ENCODE measurements around the gene TUBA3D.
"Not testable (repeated sequence)": the region's sequence is repeated elsewhere in the genome, so short reads cannot be mapped to it uniquely, and the experiment has no call there.

TUBA3D gene

GRCh38 chr2:131483981-131484820 lies 8.3 kb downstream of the TUBA3D start:
- in situ Hi-C loops (cut with MboI; ENCODE audit: low sequenced_read_pairs) = not testable (repeated sequence)

DNA sequence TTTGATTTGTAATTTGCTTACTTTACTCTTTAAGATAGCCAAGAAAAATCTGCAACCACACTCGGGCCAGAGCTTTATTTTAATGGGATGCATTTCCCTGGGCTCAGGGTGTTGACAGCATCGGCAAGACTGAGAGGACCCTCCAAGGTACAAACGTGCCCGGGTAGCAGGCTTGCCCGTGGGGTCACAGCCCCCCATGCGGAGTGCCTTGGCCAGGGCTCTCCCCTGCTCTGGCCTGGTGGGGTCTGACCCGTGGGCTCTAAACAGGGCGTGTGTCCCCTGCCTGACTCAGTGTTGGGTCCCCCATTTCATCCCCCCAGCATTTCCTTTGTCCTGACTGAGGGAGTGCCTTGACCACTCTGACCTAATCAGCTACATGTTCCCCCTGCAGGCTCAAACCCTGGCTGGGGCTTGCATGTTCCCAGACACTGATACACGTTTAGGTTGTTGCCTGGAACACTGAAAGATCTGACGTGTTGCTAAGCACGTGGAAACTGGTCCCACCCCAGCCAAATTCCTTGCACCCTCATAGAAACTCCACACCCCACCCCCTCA lies 9.1 kb downstream of the TUBA3D start:
- in situ Hi-C loops (cut with MboI; ENCODE audit: low sequenced_read_pairs) = not testable (repeated sequence)

GRCh38 chr2:131486201-131486902 lies 10.4 kb downstream of the TUBA3D start:
- in situ Hi-C loops (cut with MboI; ENCODE audit: low sequenced_read_pairs) = not testable (repeated sequence)

GRCh38 chr2:131488306-131489205 lies 12.6 kb downstream of the TUBA3D start:
- in situ Hi-C loops (cut with MboI; ENCODE audit: low sequenced_read_pairs) = no loop called here

GRCh38 chr2:131490616-131491468 lies 14.9 kb downstream of the TUBA3D start:
- in situ Hi-C loops (cut with MboI; ENCODE audit: low sequenced_read_pairs) = not testable (repeated sequence)

- in situ Hi-C loops (cut with MboI; ENCODE audit: low sequenced_read_pairs) = not testable (repeated sequence)
Measured at GRCh38 chr2:131491469-131491836, 15.5 kb downstream of the TUBA3D start.

- in situ Hi-C loops (cut with MboI; ENCODE audit: low sequenced_read_pairs) = not testable (repeated sequence)
Measured at GRCh38 chr2:131492015-131492417, 16.1 kb downstream of the TUBA3D start, which contains the start of gene MZT2A. Gene MZT2A (minus strand): TSS chr2:131492397. CDS start chr2:131492376, 21 bp downstream.

- in situ Hi-C loops (cut with MboI; ENCODE audit: low sequenced_read_pairs) = no loop called here
Measured at GRCh38 chr2:131492418-131493198, 16.7 kb downstream of the TUBA3D start.

DNA sequence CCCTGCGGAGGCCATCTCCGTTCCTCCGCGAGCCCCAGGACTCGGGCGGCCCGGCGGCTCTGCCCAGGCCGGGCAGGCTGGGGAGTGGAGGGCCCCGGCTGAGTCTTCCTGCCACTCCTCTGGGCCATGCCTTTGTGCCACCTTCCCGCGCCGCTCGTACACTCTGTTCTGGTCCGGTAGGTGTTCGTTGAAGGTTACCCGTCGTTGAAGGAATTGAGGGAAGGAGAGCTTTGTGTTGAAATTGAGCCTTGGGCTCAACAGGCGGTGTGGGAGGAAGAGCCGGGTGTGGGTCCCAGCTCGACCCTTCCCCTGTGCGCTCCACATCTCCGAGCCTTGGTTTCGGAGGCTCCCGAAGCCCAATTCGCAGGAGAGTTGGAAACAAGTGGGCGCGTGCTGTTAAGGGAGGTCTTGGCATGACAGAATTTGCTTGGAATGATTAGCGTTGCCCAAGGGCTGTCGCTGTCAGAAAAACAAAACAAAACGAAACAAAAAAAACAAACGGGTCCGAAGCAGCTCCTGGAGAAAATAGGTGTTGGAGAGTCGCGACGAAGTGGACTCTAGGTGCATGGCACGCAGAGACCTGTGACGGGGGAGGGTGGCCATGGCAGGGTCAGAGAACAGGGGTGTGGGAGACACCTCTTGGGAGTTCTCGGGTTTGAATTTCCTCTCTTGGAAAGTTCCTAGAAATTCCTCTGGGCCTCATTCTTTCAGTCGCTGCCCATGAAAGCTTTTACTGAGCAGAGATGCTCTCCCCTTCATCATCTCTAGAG lies 17.5 kb downstream of the TUBA3D start:
- in situ Hi-C loops (cut with MboI; ENCODE audit: low sequenced_read_pairs) = no loop called here

DNA sequence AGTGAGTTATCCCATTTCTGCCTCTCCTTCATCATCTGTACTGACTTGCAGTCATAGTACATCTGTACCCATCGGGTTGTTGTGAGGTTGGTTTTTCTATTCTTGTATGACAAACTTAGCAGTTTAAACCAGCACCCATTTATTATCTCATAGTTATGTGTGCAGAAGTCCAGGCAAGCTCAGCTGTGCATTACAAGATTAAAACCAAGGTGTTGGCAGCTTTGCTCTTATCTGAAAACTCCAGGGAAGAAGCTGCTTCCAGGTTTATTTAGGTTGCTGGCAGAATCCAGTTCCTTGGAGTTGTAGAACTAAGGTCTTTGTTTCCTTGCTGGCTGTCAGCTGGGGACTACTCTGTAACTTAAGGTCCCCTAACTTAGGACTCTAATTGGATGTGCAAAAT lies 19.6 kb downstream of the TUBA3D start:
- in situ Hi-C loops (cut with MboI; ENCODE audit: low sequenced_read_pairs) = not testable (repeated sequence)

DNA sequence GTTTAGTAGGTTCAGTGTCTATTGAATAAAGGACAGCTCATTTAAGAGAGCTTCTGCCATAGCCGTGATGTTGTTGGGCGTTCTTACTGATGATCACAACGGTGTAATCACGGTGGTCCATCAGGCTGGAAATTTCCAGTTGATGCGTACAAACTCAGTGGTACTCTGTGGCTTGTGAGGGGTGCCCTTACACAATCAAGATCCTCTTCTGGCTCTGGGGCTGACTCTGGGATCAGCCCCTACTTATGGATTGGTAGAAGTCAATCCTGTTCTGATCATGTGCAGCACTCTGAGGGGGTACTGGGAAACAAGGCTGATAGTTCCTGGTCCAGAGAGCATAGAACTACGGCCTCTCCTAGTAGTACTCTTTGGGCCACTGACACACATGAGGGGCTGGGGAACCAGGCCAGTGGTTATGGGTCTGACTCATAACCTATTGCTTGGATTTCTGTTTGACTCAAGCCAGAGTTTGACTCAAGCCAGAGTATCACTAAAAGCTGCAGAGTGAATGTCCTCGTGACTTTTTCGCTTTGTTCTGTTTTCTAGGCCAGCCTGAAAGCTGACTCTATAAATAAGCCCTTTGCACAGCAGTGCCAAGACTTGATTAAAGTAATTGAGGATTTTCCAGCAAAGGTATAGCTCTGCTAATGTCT lies 22.5 kb downstream of the TUBA3D start:
- in situ Hi-C loops (cut with MboI; ENCODE audit: low sequenced_read_pairs) = not testable (repeated sequence)

GRCh38 chr2:131503587-131503986 lies 27.7 kb downstream of the TUBA3D start:
- in situ Hi-C loops (cut with MboI; ENCODE audit: low sequenced_read_pairs) = not testable (repeated sequence)

DNA sequence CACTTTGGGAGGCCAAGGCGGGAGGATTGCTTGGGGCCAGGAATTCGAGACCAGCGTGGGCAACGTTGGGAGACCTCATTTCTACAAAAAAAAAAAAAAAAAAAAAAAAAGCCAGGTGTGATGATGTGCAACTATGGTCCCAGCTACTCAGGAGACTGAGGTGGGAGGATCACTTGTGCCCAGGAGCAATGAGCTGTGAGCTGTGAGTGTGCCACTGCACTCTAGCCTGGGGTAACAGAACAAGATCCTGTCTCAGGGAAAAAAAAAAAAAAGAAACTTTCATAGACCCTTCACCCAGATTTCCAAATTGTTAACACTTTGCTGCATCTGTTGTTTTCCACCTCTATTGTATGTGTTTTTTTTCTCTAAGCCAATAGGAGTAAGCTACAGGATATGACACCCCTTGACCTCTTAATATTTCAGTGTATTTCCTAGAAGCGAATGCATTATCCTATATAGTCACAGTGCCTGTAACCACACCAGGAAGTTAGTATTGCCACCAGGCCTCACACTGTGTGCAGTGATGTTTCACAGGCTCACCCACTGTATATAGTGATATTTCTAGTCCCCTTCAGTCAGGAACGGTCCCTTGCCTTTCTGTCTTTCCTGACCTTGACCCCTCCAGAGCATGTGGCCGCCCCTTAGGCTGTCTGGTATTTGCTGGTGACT lies 28.3 kb downstream of the TUBA3D start:
- in situ Hi-C loops (cut with MboI; ENCODE audit: low sequenced_read_pairs) = not testable (repeated sequence)

GRCh38 chr2:131509615-131510014 lies 33.7 kb downstream of the TUBA3D start:
- in situ Hi-C loops (cut with MboI; ENCODE audit: low sequenced_read_pairs) = no loop called here

- in situ Hi-C loops (cut with MboI; ENCODE audit: low sequenced_read_pairs) = not testable (repeated sequence)
Measured at GRCh38 chr2:131511291-131511968, 35.5 kb downstream of the TUBA3D start.

DNA sequence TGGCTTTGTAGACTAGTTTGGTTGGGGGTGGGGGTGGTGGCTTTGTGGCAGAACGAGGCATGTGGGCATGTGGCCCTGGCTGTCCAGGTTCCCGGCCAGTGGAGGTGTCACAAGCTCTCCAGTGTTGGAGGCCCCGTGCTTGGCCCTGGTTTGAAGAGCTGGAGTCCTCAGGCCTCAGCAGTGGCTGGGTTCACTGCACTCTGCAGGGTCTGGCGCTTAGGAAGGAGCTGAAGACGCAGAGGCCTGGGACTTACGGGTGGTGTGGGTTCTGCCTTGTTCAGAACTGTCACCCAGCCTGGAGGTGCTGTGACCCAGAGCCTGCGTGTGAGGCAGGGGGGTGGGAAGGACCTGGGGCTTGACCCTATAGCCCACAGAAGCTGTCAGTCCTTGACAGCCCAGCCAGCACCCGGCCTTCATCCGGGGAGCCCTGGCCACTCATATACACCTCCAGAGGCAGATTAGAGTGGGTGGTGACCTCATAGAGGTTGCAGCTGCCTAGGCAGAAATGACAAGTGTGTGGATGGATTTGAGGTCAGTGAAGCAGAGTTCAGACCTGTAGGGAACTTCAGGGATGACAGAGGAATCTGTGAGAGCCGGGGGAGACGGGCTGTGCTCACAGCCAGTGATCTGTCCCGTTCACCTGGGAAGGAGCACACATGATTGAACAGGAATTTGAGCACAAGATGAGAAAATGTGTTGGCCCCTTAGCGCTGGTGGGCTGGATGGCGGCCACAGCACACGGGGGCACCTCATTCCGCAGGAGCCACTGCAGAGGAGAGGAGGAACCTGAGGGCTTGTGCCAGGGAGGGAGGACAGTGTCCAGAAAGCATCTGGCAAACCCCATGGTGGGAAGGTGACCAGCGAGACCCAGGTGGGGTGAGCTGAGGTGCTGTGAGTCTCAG lies 36.3 kb downstream of the TUBA3D start:
- in situ Hi-C loops (cut with MboI; ENCODE audit: low sequenced_read_pairs) = not testable (repeated sequence)
